Keratinocyte (primary cell): Measurements from ENCODE around the gene TMEM129. TPM values are rescaled to one million over a fixed set of nuclear protein-coding genes. Genes with fewer than 3 reads are reported as not detected.

Experiments used
- DNase-seq: peaks from one replicate; pipeline ENCODE4 v3.0.0-alpha.2; 2011; ENCODE audit warnings: low read depth, missing footprints, low spot score
- FAIRE-seq: peaks from 2 replicates; lab custom pipeline; 2011; peaks lifted over from hg19 to GRCh38; lab: Jason Lieb, UNC
- H2AFZ ChIP-seq: 2 replicates; pipeline ENCODE4 v1.6.0; 2012; ENCODE audit warnings: low read length, control low read depth, inconsistent platforms; ENCODE audit not compliant: control insufficient read depth
- H3K27ac ChIP-seq: 2 replicates; pipeline ENCODE4 v1.5.1; 2011; ENCODE audit warnings: low read length; ENCODE audit not compliant: control insufficient read depth, insufficient read depth
- H3K27me3 ChIP-seq: 3 replicates; pipeline ENCODE4 v1.6.0; 2011; ENCODE audit warnings: low read length; ENCODE audit not compliant: control insufficient read depth, insufficient read depth; ENCODE audit errors: extremely low read depth
- H3K36me3 ChIP-seq, 2 experiments: 2 replicates in 1 of 2; 3 replicates in 1 of 2; pipeline ENCODE4 v1.5.1; 2011; ENCODE audit warnings: low read length in 2 of 2, mild to moderate bottlenecking in 1 of 2; ENCODE audit not compliant: control insufficient read depth in 2 of 2, insufficient read depth in 2 of 2; ENCODE audit errors: extremely low read depth in 1 of 2
- H3K4me1 ChIP-seq: 3 replicates; pipeline ENCODE4 v1.5.1; 2011; ENCODE audit warnings: low read length; ENCODE audit not compliant: control insufficient read depth, insufficient read depth; ENCODE audit errors: extremely low read depth
- H3K4me2 ChIP-seq: 3 replicates; pipeline ENCODE4 v1.6.0; 2011; ENCODE audit warnings: low read depth, low read length; ENCODE audit not compliant: control insufficient read depth, insufficient read depth; ENCODE audit errors: extremely low read depth
- H3K4me3 ChIP-seq, 3 experiments: fragments of 200-600 bp in 1 of 3; sonication (generic) in 1 of 3; 2 replicates in 2 of 3; 3 replicates in 1 of 3; pipeline ENCODE4 v1.5.1; 2011 to 2016; ENCODE audit warnings: low read length in 3 of 3, mild to moderate bottlenecking in 3 of 3, control low read depth in 2 of 3, inconsistent platforms in 1 of 3, low read depth in 1 of 3, mixed read lengths in 1 of 3, mixed run types in 1 of 3, moderate library complexity in 1 of 3; ENCODE audit not compliant: control insufficient read depth in 2 of 3, insufficient read depth in 2 of 3; ENCODE audit errors: extremely low read depth in 1 of 3
- H3K79me2 ChIP-seq: 2 replicates; pipeline ENCODE4 v1.6.0; 2012; ENCODE audit warnings: low read length; ENCODE audit not compliant: control insufficient read depth, insufficient read depth
- H3K9ac ChIP-seq: 3 replicates; pipeline ENCODE4 v1.6.0; 2011; ENCODE audit warnings: low read length; ENCODE audit not compliant: control insufficient read depth, insufficient read depth; ENCODE audit errors: extremely low read depth
- H3K9me1 ChIP-seq: 3 replicates; pipeline ENCODE4 v1.6.0; 2011; ENCODE audit warnings: low read length; ENCODE audit not compliant: control insufficient read depth, insufficient read depth; ENCODE audit errors: extremely low read depth
- H3K9me3 ChIP-seq: 2 replicates; pipeline ENCODE4 v1.5.1; 2012; ENCODE audit warnings: low read depth, low read length; ENCODE audit not compliant: control insufficient read depth
- H4K20me1 ChIP-seq: 3 replicates; pipeline ENCODE4 v1.6.0; 2011; ENCODE audit warnings: low read length; ENCODE audit not compliant: control insufficient read depth, insufficient read depth; ENCODE audit errors: extremely low read depth
- EZH2 ChIP-seq: IDR thresholded peaks from one replicate; pipeline ENCODE4 v1.6.1; 2012; ENCODE audit warnings: inconsistent platforms, mild to moderate bottlenecking, low read length, moderate library complexity
- dilution Hi-C: fragments of 300-500 bp; cut with MboI; formaldehyde crosslinking; loops from one replicate; pipeline ENCODE4 v1.7.0; 2020; ENCODE audit warnings: low sequenced_read_pairs; ENCODE audit not compliant: extremely low pct_ligation_motif_present
- polyA plus RNA-seq, 5 experiments: library from polyadenylated mRNA; depleted of rRNA in 3 of 5; stranded (reverse) in 3 of 5; stranded (forward) in 1 of 5; unstranded in 1 of 5; fragments of >200 nt; gene quantifications; 1 replicate in 1 of 5; 2 replicates in 3 of 5; 3 replicates in 1 of 5; pipeline versions ENCODE4 v1.2.1 to v1.2.3, GENCODE V29; 2011 to 2012; ENCODE audit warnings: missing spikeins in 2 of 5, low read depth in 1 of 5, low replicate concordance in 1 of 5
- TF ChIP-seq, protein P1 (sequence below), 3 experiments: IDR thresholded peaks in 1 of 3; conservative IDR thresholded peaks in 1 of 3; optimal IDR thresholded peaks in 1 of 3; 2 replicates in 2 of 3; 3 replicates in 1 of 3; pipeline versions ENCODE3 to v1.5.1; 2011; ENCODE audit warnings: low read length in 3 of 3, mild to moderate bottlenecking in 3 of 3, moderate library complexity in 2 of 3, control low read depth in 1 of 3, inconsistent platforms in 1 of 3; ENCODE audit not compliant: insufficient read depth in 2 of 3; ENCODE audit errors: extremely low read depth in 1 of 3

Gene TMEM129
- polyA plus RNA-seq, 1 donor (not counting 4 experiments of a cell fraction or from before 2014, with no cell fraction given): 11.7 TPM

DNA sequence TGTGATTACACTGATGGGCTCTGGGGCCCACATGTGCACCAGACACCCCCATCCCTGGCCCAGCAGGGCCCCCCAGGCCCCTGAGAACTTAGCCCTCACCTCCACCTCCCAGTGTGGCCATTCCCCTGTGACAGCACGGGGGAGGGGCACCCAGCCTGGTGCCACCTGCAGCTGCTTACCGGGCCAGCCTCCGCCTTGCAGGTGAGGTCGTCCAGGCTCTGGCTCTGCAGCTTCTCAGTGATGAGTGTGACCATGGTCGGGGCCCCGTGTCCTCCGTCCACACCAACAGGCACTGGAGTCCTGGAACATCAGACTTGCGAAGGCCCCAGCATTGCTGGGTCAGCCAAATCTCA, 52.7 kb downstream of the TMEM129 start:
- Histone ChIP-seq H3K27me3 (no peaks in the 10 kb centered on the region), H3K9me1 (no peaks in the 10 kb centered on the region), H2AFZ (no peak overlapping the region), H4K20me1 (no peaks in the 10 kb centered on the region), H3K4me1 (no peaks in the 10 kb centered on the region), H3K79me2 (no peaks in the 10 kb centered on the region), H3K27ac (no peak overlapping the region), H3K4me2 (no peak overlapping the region), H3K9ac (no peak overlapping the region), H3K36me3 (no peaks in the 10 kb centered on the region), H3K4me3 (no peak overlapping the region), H3K9me3 (no peaks in the 10 kb centered on the region)
- dilution Hi-C loops: no loop called here
- no peak for DNase-seq
- no peak for TF ChIP-seq EZH2
- TF ChIP-seq, protein P1, sequence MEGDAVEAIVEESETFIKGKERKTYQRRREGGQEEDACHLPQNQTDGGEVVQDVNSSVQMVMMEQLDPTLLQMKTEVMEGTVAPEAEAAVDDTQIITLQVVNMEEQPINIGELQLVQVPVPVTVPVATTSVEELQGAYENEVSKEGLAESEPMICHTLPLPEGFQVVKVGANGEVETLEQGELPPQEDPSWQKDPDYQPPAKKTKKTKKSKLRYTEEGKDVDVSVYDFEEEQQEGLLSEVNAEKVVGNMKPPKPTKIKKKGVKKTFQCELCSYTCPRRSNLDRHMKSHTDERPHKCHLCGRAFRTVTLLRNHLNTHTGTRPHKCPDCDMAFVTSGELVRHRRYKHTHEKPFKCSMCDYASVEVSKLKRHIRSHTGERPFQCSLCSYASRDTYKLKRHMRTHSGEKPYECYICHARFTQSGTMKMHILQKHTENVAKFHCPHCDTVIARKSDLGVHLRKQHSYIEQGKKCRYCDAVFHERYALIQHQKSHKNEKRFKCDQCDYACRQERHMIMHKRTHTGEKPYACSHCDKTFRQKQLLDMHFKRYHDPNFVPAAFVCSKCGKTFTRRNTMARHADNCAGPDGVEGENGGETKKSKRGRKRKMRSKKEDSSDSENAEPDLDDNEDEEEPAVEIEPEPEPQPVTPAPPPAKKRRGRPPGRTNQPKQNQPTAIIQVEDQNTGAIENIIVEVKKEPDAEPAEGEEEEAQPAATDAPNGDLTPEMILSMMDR (optimal IDR thresholded peaks at IDR 0.05 in 1 of 3, IDR thresholded peaks at IDR 0.05 in 1 of 3, conservative IDR thresholded peaks at IDR 0.05 in 1 of 3; ENCODE audit: extremely low read depth in 1 of 3, insufficient read depth in 2 of 3, low read length in 3 of 3): no peak
- FAIRE-seq: no peak

DNA sequence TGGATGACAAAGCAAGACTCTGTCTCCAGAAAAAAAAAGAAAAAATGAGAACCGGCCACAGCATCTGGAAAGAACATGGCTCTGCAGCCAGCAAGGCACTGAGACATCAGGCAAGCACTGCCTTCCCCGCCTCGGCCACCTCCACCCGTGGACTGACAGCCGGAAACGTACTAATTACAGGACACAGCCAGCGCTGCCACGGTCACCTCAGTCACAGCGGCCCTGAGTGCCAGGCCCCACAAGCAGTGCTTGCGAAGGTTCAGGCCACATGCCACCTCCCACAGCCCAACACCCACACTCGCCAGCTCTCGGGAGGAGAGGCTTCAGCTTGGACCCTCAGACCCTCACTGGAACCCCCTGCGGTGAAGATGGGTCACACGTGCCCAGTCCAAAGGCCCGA, 53.9 kb downstream of the TMEM129 start:
- DNase-seq (no peak), FAIRE-seq (no peak)
- Histone ChIP-seq H2AFZ (no peak overlapping the region), H3K4me3 (no peak overlapping the region), H3K4me1 (no peaks in the 10 kb centered on the region), H3K27ac (no peak overlapping the region), H4K20me1 (no peaks in the 10 kb centered on the region), H3K27me3 (no peaks in the 10 kb centered on the region), H3K9ac (no peak overlapping the region), H3K4me2 (no peak overlapping the region), H3K9me1 (no peaks in the 10 kb centered on the region), H3K9me3 (no peaks in the 10 kb centered on the region), H3K79me2 (no peaks in the 10 kb centered on the region), H3K36me3 (no peaks in the 10 kb centered on the region)
- dilution Hi-C loops: no loop called here
- TF ChIP-seq, protein P1 (optimal IDR thresholded peaks at IDR 0.05 in 1 of 3, IDR thresholded peaks at IDR 0.05 in 1 of 3, conservative IDR thresholded peaks at IDR 0.05 in 1 of 3; ENCODE audit: extremely low read depth in 1 of 3, insufficient read depth in 2 of 3, low read length in 3 of 3): no peak
- TF ChIP-seq EZH2: no peak
